GM11168 (cell line): Measurements from ENCODE around the gene KRTAP22-2.

ENCODE experiments used
- in situ Hi-C: fragments of 300-500 bp; cut with MboI; formaldehyde crosslinking; loops from one replicate; pipeline ENCODE4 v1.12.0; 2022; ENCODE audit warnings: low sequenced_read_pairs; ENCODE audit not compliant: unreplicated experiment

Gene KRTAP22-2

DNA sequence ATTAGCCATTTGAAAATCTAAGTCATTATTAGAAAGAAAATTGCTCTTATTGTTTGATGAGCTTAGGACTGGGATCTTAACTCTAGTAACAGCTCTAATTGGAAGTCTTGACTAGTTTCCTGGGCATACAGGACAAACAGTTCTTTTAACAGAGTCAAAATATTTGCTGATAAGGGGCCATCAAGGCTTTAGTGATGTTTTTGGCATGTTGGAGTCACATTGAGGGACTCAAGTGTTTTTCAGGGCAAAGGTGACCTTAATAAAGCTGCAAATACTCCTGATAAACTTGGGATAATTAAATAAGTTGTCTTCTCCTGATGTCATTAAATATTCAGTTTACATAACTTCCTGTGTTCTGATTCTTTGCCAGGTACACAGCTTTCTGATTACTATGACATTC lies 22.6 kb downstream of the KRTAP22-2 start:
- in situ Hi-C loops = no loop called here

DNA sequence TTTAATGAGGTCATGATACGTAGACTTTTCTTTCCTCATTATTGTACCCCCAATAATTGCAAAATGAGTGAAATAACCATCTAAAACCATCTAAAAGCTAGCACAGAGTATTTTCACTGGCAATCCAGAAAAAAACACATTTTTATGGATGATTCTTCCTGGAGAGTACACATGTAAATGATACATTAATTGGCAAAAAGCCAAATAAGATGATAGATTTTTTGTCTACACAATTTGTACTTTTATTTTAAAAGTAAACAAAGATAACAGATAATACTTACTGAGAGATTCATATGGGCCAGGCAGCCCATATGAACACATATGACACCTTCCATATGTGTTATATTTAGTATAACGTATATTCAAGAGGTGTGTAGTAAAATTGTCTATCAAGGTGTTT lies 26.6 kb downstream of the KRTAP22-2 start:
- in situ Hi-C loops = no loop called here

DNA sequence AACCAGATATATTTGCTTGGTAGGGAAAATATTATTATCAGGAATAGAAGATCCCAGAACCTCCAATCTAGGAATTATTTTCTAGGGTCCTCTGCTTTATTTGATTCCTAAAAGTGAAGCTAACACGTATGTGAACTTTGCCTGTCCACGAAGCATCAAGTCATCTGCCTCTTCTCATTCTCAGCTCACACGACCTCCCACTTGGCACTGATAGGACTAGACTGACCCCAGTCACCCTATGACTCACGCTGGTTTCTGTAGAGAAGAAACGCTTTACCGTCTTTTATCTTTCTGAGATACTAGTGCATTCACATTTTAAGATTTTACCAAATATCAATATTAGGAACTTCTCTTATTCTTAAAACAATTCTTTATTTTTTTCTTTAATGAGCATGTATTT lies 27.1 kb downstream of the KRTAP22-2 start:
- in situ Hi-C loops = no loop called here

DNA sequence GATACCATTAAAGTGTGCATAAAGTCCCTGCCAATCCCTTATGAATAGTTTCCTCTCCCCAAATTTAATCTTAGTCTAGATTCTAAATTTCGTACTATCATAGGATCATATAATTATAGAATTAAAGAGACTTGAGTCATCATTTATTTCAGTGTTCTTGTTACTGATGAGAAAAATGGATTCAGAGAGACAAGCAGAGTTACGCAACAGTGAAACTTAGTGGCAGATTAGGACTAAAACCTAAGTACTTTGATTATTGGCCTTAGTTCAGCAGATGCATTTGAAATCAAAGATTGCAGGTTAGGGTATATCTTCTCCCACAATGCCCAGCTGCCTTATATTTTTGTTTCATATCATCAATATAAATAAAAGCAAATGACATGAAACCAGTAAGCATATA lies 28.2 kb downstream of the KRTAP22-2 start:
- in situ Hi-C loops = no loop called here

DNA sequence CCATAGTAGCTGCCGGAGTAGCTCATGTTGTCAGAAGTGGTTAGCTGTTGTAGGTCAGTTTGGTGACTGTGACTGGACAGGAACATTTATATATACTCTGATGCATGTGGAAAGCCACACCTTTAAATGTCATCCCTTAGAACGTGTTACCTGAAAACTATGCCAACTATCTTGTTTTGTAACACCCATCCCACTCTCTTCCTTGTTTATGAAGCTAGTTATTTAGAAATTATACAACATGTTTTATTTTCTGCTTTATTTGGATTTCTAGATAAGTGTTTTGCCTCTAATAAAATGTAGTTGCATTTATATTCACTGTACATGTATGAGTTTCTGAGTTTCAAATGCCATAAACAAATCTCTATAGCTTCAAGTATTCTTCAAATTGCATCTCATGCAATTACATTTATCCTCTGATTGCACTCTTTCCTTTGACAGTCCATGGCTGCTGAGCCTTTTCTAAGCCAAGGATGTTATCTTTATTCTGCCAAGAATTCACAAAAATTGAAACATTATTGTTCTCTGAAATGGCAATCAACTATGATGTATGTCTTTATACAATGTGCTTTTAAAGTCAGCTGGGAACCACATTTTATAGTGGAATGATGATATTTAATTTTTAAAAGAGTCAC lies 28.8 kb downstream of the KRTAP22-2 start, which contains the start of gene KRTAP19-7:
TSS of gene KRTAP19-7 (minus strand) at position 51 of the 632 bp plus-strand sequence. CDS start at position 26, 25 bp downstream.
- in situ Hi-C loops = no loop called here

DNA sequence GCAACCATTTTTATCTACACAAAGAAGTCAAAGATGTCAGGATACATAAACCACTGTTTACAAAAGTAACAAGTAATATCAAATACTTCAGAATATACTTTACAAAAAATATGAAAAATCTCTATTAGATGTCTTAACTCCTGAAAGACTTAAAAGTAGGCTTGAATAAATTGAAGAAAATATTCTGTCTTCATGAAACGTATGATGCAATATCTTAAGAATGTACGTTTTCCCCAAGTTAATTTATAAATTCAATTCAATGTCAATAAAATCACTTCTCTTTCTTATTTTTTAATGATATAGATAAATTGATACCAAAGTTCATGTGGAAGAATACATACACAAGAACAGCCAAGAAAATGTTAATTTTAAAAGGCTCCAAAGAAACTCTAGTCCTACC lies 35.1 kb downstream of the KRTAP22-2 start:
- in situ Hi-C loops = no loop called here

DNA sequence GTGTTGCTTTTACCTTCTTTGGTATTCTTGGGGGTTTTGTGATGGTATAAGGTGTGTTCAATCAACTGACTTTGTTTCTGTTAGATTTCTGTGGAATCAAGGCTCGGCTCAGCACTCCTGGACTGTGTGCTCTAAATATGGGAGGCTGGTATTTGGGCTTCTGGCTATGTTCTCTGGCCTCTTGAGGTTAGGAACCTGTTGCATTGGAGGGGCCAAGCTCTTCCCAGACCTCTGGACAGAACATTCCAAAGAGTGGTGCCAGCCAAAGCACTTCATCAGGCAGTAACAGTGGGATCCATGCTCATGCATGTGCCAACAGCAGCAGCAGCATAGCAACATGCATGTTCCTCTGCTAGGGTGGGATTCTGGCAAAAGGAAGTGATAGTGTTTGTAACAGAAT lies 37.4 kb downstream of the KRTAP22-2 start:
- in situ Hi-C loops = no loop called here

DNA sequence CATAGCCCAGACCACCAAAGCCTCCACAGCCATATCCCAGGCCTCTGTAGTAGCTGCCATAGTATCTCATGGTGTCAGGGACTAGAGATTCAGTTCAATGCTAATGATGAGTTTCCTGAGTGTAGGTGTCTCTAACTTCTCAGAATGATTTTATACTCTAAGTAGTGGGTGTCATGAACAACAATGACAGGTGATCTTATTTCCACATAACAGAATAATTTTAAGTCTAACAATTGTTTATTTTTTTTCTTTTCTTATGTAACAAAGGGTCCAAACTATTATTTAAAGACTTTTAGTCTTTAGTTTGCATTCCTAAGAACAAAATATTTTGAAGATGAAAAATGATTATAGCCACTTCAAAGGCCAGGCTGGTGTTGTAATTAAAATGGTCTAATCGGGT lies 48.4 kb downstream of the KRTAP22-2 start, which contains the start of gene KRTAP19-6:
TSS of gene KRTAP19-6 (minus strand) at position 101 of the 400 bp plus-strand sequence. CDS start at position 70, 31 bp downstream.
- in situ Hi-C loops = no loop called here
